NCI-H345 (cell line): ENCODE measurements around the gene TARP.
"Not testable (repeated sequence)": the region's sequence is repeated elsewhere in the genome, so short reads cannot be mapped to it uniquely, and the experiment has no call there.

Source experiments
- DNase-seq: peaks from one replicate; lab custom pipeline; 2025; lab: John Stamatoyannopoulos, UW

TARP gene

DNA sequence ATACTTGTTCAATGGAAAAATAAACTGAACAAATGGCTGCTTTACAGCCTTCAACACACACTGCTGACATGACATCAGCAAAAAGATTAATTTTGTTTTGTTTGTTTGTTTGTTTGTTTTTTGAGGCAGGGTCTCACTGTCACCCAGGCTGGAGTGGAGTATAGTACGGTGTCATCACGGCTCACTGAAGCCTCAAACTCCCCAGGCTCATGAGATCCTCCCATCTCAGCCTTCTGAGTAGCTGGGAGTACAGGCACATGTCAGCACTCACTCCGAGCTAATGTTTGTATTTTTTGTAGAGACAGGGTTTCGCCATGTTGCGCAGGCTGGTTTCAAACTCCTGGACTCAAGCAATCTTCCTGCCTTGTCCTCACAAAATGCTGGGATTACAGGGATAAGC lies 10.9 kb downstream of the TARP start:
- DNase-seq = no peak

DNA sequence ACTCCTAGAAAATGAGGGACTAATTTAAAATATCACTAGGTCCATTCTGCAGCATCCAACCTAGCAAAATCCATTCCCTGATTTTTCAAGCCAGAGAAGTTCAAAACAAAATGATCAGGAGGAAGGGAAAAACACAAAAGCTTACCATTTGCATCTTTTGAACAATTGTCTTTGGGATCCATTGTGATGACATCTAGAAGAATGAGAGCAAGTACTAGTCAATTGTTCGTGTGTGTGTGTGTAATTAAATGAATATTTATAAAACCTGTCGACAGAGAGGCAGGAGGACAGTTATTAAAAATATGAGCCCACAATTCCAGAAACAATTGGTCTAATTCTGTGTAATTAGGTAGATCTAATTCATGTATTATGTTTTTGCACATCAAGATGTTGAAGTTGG lies 11.4 kb downstream of the TARP start:
- not testable (repeated sequence) for DNase-seq

DNA sequence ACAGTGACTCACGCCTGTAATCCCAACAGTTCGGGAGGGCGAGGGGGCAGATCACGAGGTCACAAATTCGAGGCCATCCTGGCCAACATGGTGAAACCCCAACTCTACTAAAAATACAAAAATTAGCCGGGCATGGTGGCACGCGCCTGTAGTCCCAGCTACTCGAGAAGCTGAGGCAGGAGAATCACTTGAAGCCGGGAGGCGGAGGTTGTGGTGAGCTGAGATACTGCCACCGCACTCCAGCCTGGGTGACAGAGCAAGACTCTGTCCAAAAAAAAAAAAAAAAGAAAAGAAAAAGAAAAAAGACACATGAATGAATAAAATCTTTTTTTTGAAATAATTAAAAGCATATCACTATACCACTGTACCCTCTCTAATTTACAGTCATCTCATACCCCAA lies 11.8 kb downstream of the TARP start:
- DNase-seq = not testable (repeated sequence)

DNA sequence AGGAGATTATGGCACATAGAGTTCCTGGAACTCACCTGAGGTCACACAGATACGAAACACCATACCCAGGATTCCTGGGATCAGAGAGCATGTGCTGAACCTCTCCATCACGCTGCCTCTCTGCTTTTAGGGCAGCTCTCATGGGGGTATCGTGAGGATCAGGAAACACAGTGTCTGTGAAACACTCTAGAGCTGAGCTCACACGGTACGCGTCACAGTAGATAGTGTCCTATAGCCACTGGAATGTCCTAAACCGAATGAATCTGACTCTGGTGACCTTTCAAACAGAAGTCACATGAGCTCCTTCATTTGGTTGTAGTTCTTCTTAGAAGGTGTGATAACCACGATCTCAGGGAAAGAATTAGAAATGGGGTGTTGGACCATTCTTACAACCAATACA lies 14.3 kb downstream of the TARP start:
- not testable (repeated sequence) for DNase-seq

DNA sequence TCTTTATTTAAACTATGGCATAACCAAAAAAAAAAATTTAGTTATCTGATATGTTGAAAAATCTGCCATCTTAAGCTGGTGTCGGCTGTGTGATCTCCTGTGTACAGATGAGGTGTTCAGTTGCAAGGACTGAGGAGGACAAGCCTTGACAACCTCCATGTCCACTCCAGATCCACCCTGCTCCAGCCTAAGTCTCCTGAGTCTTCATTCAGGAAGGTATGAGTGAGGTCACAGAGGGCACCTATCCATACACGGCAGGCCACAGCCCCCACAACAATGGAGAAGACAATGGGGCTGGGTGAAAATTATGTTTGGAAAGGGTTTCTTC lies 16.1 kb downstream of the TARP start:
- no peak for DNase-seq

- DNase-seq = not testable (repeated sequence)
These were observed 23.6 kb downstream of the TARP start for GRCh38 chr7:38249849-38250248.

DNA sequence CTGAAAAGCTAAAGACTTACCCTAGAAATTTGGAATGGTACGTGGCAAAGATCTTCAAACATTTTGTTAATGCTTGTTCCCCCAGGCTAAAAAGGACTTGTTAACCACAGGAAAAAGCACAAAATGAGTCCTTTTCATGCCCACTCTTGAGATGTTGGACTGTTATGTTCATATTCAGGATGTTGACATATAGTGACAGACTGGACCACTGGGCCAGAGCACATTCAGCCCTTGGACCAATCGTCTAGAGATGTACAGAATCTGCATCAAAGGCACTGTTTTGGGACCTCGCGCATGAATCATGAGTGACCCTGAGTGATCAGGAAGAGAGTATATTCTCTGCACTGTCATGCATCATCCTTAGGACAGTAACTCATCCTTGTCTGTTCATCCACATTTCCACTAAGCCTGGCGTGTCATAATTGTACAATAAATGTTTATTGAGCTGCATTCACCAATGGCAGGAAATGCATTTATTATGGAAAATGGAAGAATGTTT lies 25.3 kb downstream of the TARP start:
- DNase-seq = no peak

GRCh38 chr7:38245409-38245977 lies 27.9 kb downstream of the TARP start:
- no peak for DNase-seq

GRCh38 chr7:38244516-38244915 lies 28.9 kb downstream of the TARP start:
- no peak for DNase-seq

DNA sequence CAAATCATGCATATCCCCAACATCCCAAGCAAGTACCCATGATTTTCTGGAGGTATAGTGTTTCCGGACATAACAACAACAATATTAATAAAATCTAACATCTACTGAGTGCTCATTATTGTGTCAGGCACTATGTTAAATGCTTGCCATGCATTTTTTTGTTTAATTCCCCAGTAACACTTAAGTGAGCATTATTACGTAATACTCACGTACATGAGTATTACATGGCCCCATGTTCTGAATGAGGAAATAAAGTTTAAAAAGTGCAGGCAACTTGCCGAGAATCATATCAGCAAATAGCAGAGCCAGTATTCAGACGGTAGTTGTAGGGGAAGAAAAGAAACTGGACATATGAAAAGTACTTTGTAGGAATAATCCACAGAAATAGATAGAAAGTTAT lies 30.1 kb downstream of the TARP start:
- DNase-seq = not testable (repeated sequence)

- DNase-seq = no peak
These were observed 30.6 kb downstream of the TARP start for GRCh38 chr7:38242814-38243213.

GRCh38 chr7:38241071-38241470 lies 32.4 kb downstream of the TARP start:
- DNase-seq = no peak

GRCh38 chr7:38239129-38239528 lies 34.3 kb downstream of the TARP start:
- not testable (repeated sequence) for DNase-seq

GRCh38 chr7:38235606-38236005 lies 37.8 kb downstream of the TARP start:
- DNase-seq = no peak

- not testable (repeated sequence) for DNase-seq
These were observed 38.7 kb downstream of the TARP start for GRCh38 chr7:38234759-38235158.

GRCh38 chr7:38232502-38233366 lies 40.7 kb downstream of the TARP start:
- DNase-seq = no peak

DNA sequence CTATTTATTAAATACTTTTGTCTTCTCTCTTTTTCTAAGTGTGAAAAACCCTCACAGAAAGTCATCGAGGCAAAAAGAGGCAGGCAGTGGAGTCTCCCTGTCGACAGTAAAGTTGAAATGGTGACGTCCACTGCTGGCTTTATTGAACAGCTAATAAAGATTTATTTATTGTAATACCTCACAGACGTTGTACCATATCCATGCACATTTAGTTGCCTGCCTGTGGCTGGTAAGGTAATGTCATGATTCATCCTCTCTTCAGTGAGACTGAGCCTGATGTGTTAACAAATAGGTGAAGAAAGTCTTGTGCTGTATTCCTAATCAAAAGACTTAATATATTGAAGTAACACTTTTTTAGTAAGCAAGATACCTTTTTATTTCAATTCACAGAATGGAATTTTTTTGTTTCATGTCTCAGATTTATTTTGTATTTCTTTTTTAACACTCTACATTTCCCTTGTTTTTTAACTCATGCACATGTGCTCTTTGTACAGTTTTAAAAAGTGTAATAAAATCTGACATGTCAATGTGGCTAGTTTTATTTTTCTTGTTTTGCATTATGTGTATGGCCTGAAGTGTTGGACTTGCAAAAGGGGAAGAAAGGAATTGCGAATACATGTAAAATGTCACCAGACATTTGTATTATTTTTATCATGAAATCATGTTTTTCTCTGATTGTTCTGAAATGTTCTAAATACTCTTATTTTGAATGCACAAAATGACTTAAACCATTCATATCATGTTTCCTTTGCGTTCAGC lies 43.4 kb downstream of the TARP start:
- DNase-seq = no peak

DNA sequence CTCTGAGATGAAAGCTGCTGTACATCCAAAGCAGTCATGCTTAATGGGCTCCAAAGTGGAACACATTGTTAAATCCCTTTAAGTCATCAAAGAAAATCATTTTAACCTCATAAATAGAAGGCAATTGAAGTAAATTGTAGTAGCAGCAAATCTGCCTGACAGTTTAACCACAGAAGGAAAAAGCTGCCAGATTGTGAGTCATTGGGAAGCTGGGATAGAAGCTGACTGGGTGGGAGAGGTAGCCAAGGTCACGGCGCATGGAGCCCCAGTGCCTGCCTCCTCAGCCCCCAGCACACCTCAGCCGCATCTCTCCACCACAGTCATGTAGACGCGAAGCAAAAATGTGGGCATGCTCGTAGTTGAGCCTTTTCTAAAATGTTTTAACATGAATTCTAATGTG lies 44.0 kb downstream of the TARP start:
- no peak for DNase-seq

DNA sequence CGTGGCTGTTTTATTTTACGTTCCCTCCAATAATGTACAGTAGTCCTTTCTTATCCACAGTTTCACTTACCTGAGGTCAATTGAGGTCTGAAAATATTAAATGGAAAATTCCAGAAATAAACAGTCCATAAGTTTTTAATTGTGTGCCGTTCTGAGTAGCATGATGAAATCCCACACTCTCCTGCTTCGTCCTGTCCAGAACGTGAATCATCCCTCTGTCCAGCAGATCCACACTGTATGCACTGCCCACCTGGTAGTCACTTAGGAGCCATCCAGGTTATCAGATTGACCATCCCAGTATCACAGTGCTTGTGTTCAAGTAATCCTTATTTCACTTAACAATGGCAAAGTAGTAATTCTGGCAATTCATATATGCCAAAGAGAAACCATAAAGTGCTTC lies 49.0 kb downstream of the TARP start:
- no peak for DNase-seq

DNA sequence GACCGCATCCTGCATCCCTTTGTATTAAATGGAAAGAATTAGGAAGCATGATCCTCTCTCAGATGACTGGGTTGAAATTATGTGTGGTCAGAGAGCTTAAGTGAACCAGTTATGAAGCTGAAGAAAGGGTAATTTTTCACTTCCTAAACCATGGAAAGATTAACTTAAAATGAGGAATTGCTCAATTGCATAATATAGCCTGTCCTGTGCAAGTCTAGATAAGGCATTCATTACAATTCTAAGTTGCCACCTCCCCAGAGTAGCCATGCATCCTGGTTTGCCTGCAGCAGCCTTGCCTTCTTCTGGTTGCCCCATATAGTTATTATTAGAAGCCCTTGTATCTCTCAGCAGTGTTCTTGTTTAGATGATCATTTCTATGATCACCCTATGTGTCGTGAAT lies 50.1 kb downstream of the TARP start:
- no peak for DNase-seq

- peak; percentile 49 for DNase-seq
These were observed 50.8 kb downstream of the TARP start for GRCh38 chr7:38222481-38223096.

DNA sequence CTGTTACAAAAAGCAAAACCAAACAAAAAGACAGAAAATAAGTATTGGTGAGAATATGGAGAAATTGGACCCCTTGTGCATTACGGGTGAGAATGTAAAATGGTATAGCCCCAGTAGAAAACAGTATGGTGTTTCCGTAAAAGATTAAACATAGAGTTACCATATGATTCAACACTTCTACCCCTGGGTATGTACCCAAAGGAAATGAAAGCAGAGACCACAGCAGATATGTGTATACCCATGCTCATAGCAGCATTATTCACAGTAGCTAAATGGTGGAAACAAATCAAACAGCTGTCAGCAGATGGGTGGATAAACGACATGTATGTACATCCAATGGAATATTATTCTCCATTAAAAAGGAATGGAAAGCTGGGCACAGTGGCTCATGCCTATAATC lies 53.0 kb downstream of the TARP start:
- no peak for DNase-seq
